OCI-LY1 (cell line): ENCODE results near the gene EFCC1.

Experiments
- EZH2 ChIP-seq: fragments of 200-600 bp; sonication (generic), shearing (Covaris generic); IDR thresholded peaks from 2 replicates; pipeline ENCODE4 v1.8.0; 2017; ENCODE audit warnings: borderline replicate concordance, mixed run types, mild to moderate bottlenecking, antibody characterized with exemption, low read length, moderate library complexity, mixed read lengths
- TF ChIP-seq, protein P1 (sequence below): fragments of 200-600 bp; sonication (generic), shearing (Covaris generic); IDR thresholded peaks from 2 replicates; pipeline ENCODE4 v1.5.1; 2017; ENCODE audit warnings: mild to moderate bottlenecking, antibody characterized with exemption, low read length, moderate library complexity, mixed read lengths

DNA sequence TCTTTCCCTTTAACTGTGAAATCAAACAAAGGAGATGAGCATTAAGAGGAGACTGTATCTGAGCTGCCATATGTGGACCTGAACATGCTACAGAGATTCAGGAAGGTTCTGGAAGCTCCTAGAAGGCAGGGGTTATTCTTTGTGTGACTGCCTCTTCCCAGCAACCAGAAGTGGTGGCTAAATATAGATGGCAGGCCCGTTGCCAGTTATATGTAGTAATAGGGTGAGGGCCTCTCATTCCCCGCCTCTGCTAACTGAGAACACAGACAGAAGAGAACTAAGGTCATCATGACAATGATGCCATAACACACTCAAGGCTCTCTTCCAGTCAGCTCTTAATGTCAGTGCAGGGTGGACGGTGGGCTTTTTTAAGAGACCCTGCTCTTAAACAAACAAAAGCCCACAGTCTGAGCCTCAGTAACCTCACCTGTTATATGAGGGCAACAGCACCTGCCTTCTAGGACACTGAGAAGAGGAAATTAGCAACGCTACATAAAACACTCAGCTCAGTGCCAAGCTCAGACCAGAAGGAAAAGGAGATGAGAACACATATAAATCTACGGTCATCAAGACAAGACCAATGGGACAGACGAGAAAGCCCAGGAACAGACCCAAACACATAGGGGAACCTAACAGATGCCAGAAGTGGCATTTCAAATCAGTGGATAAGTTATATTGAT, 29.5 kb upstream of the EFCC1 start:
- TF ChIP-seq, protein P1, sequence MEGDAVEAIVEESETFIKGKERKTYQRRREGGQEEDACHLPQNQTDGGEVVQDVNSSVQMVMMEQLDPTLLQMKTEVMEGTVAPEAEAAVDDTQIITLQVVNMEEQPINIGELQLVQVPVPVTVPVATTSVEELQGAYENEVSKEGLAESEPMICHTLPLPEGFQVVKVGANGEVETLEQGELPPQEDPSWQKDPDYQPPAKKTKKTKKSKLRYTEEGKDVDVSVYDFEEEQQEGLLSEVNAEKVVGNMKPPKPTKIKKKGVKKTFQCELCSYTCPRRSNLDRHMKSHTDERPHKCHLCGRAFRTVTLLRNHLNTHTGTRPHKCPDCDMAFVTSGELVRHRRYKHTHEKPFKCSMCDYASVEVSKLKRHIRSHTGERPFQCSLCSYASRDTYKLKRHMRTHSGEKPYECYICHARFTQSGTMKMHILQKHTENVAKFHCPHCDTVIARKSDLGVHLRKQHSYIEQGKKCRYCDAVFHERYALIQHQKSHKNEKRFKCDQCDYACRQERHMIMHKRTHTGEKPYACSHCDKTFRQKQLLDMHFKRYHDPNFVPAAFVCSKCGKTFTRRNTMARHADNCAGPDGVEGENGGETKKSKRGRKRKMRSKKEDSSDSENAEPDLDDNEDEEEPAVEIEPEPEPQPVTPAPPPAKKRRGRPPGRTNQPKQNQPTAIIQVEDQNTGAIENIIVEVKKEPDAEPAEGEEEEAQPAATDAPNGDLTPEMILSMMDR: no peak
- no peak for TF ChIP-seq EZH2
